HFF-Myc (cell line): Measurements from ENCODE around the gene SPRR1B.

Experiments used
- DNase-seq: peaks from one replicate; pipeline ENCODE4 v3.0.0-alpha.2; 2011; ENCODE audit warnings: low read depth; ENCODE audit errors: extremely low read depth
- H3K4me3 ChIP-seq: replicated peaks from 2 replicates; pipeline ENCODE4 v1.5.1; 2011; ENCODE audit warnings: low read depth, mild to moderate bottlenecking, control low read depth, low read length
- TF ChIP-seq, protein P1 (sequence below): IDR thresholded peaks from 2 replicates; pipeline ENCODE4 v1.5.1; 2012; ENCODE audit warnings: mild to moderate bottlenecking, low read depth, low read length, control low read depth; ENCODE audit errors: missing control alignments

Gene SPRR1B

DNA sequence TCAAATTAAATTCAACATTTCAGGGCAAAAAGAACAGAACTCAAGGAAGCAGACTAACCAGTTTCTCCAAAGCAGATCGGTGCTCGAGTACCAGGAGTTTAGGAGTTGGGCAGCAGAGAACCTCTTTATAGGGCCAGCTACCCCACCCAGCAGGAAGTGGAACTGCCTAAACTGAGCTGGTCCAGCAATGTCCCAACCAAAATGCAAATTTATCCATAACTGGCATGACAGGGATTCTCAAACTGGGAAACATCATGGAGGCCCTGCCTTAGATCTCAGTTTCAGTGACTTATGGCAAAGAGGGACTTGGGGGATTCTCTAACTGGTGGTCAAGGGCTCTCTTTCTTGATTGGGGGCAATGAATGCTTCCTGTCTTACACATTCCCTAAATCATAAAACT, 40.5 kb downstream of the SPRR1B start, which contains the start of gene SPRR2B:
Gene SPRR2B (minus strand): TSS at position 101 of the 400 bp plus-strand sequence. CDS start 772 bp downstream, outside the sequence.
- DNase-seq = no peak
- H3K4me3 ChIP-seq = no peak within 1 kb of the TSS
- TF ChIP-seq, protein P1, sequence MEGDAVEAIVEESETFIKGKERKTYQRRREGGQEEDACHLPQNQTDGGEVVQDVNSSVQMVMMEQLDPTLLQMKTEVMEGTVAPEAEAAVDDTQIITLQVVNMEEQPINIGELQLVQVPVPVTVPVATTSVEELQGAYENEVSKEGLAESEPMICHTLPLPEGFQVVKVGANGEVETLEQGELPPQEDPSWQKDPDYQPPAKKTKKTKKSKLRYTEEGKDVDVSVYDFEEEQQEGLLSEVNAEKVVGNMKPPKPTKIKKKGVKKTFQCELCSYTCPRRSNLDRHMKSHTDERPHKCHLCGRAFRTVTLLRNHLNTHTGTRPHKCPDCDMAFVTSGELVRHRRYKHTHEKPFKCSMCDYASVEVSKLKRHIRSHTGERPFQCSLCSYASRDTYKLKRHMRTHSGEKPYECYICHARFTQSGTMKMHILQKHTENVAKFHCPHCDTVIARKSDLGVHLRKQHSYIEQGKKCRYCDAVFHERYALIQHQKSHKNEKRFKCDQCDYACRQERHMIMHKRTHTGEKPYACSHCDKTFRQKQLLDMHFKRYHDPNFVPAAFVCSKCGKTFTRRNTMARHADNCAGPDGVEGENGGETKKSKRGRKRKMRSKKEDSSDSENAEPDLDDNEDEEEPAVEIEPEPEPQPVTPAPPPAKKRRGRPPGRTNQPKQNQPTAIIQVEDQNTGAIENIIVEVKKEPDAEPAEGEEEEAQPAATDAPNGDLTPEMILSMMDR = no peak

DNA sequence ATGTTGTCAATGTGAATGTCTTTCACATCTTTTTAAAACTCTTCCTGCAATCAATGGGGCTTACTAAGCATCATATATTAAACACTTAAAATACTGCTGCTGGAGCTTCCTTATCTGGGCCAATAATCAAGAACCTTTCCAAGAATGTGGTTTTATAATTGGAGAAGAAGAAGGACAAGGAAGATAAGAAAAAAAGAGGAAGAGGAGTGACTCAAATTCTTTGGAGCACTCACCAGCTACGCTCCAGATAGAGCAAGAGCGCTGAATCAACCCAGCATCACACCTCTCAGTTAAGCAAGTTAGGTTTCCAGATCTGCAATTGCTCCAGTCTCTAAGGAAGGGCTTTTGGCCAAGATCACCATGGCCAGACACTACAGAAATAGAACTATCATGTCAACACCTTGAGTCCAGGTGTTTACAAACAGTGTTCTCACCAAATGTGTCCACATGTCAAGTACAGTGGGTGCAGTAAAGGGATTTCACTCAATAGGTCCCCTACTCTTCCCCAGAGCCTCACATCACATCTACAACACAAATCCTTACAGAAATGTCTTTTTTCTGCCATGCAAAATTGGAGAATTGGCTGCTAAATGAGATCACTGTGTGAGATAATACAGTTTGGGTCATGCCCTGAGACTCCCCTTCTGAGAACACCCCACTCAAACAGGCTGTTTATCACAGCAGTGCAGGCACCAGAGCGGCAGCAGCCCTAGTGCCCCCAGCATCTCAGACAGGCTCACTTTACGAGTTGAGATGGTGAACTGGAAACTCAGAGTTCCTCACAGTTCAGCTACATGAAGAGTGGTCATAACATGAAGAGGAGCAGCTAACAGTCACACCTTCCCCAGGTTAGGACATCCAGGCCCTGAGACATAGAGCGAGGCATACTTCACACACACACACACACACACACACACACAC, 42.1 kb downstream of the SPRR1B start:
- no peak overlapping the region for H3K4me3 ChIP-seq
- no peak for DNase-seq
- TF ChIP-seq, protein P1 = no peak

DNA sequence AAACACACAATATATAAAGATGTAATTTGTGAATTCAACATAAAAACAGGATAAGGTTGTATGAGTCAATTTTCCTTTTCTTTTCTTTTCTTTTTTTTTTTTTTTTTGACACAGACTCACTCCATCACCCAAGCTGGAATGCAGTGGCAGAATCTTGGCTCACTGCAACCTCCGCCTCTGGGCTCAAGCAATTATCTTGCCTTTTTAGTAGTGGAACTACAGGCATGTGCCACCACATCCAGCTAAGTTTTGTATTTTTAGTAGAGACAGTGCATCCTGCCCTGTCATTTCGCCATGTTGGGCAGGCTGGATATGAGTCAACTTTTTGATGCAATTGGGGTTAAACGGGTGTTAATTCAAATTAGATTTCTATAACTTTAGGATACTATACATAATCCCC, 50.7 kb downstream of the SPRR1B start:
- TF ChIP-seq, protein P1 = no peak
- DNase-seq = no peak
- H3K4me3 ChIP-seq = no peak overlapping the region
